Chondrocyte (in vitro differentiated cells): Measurements from ENCODE around the gene CSNK1A1. TPM values are rescaled to one million over a fixed set of nuclear protein-coding genes. Genes with fewer than 3 reads are reported as not detected.

Experiments used
- DNase-seq: peaks from one replicate; pipeline ENCODE4 v3.0.0; 2021; ENCODE audit warnings: mixed read lengths, low spot score
- H3K27ac Mint-ChIP-seq: one replicate; pipeline ENCODE4 v1.8.0; 2021; ENCODE audit warnings: mild to moderate bottlenecking, moderate library complexity, mixed read lengths; ENCODE audit not compliant: unreplicated experiment
- H3K27me3 Mint-ChIP-seq: 2 replicates; pipeline ENCODE4 v1.8.0; 2021; ENCODE audit warnings: low read depth, mixed read lengths
- H3K36me3 Mint-ChIP-seq: 2 replicates; pipeline ENCODE4 v1.8.0; 2021; ENCODE audit warnings: low read depth, mixed read lengths
- H3K4me1 Mint-ChIP-seq: 2 replicates; pipeline ENCODE4 v1.8.0; 2021; ENCODE audit warnings: low read depth, mild to moderate bottlenecking, mixed read lengths
- H3K4me3 Mint-ChIP-seq: one replicate; pipeline ENCODE4 v1.8.0; 2021; ENCODE audit warnings: mild to moderate bottlenecking, moderate library complexity, mixed read lengths; ENCODE audit not compliant: unreplicated experiment
- H3K9me3 Mint-ChIP-seq: 2 replicates; pipeline ENCODE4 v1.8.0; 2021; ENCODE audit warnings: low read depth, mixed read lengths
- total RNA-seq: library from RNA; stranded (reverse); gene quantifications from 3 replicates; pipeline ENCODE4 v1.2.1, GENCODE V29; 2021
- TF ChIP-seq, protein P1 (sequence below): fragments of 200-600 bp; sonication (generic); IDR thresholded peaks from 2 replicates; pipeline ENCODE4 v1.5.0; 2021; ENCODE audit warnings: antibody characterized with exemption, mild to moderate bottlenecking, moderate library complexity

Gene CSNK1A1
- total RNA-seq, 1 donor from 2014 or later, result 214 TPM

DNA sequence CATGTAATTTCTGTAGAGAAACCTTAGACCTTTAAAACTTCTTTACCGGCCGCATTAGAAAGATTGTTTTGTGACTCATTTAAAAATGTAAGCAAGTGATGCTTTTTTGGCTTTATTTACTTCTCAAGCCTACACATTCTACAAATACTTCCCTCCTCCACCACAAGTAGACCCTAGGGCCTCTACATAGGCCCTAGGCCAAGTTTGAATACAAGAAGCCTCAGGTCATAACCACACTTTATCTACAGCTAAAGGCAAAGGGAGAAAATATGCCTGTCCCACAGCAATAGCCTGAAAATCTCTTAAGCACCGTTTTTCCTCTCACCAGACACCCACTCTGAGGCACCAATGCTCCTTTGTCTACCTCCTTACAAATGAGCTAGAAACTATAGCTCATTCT is 53.9 kb downstream of the CSNK1A1 start:
- H3K27ac Mint-ChIP-seq, result peak overlapping the region; percentile 90
- H3K36me3 Mint-ChIP-seq, result peaks cover 19% of the 10 kb centered on the region
- DNase-seq, result no peak
- no peak overlapping the region for H3K4me3 Mint-ChIP-seq
- TF ChIP-seq, protein P1, sequence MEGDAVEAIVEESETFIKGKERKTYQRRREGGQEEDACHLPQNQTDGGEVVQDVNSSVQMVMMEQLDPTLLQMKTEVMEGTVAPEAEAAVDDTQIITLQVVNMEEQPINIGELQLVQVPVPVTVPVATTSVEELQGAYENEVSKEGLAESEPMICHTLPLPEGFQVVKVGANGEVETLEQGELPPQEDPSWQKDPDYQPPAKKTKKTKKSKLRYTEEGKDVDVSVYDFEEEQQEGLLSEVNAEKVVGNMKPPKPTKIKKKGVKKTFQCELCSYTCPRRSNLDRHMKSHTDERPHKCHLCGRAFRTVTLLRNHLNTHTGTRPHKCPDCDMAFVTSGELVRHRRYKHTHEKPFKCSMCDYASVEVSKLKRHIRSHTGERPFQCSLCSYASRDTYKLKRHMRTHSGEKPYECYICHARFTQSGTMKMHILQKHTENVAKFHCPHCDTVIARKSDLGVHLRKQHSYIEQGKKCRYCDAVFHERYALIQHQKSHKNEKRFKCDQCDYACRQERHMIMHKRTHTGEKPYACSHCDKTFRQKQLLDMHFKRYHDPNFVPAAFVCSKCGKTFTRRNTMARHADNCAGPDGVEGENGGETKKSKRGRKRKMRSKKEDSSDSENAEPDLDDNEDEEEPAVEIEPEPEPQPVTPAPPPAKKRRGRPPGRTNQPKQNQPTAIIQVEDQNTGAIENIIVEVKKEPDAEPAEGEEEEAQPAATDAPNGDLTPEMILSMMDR, result no peak
- no peaks in the 10 kb centered on the region for H3K27me3 Mint-ChIP-seq
- H3K9me3 Mint-ChIP-seq, result no peaks in the 10 kb centered on the region
- H3K4me1 Mint-ChIP-seq, result peaks cover 50% of the 10 kb centered on the region

DNA sequence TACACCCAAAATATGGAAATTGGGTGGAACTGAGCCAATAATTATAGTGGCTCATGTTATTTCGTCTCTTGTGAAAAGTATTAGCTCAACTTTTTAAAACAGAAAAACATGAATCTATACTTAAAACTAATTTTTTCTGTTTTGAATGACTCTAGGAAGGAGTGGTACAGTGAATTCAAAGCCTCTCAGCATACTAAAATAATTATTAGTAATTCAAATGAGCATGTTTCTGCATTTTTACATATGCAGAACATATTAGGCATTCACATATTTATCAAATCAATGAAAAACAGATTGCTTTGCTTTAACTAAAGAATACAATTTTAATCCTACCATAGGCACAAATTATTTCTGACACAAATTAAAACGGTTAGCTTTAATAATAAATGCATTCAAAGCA is 54.3 kb downstream of the CSNK1A1 start:
- no peak for DNase-seq
- Mint-ChIP-seq H3K9me3 (no peaks in the 10 kb centered on the region), H3K27me3 (no peaks in the 10 kb centered on the region), H3K4me1 (peaks cover 52% of the 10 kb centered on the region), H3K4me3 (no peak overlapping the region), H3K27ac (peak overlapping the region; percentile 78), H3K36me3 (peaks cover 19% of the 10 kb centered on the region)
- TF ChIP-seq, protein P1, result no peak

DNA sequence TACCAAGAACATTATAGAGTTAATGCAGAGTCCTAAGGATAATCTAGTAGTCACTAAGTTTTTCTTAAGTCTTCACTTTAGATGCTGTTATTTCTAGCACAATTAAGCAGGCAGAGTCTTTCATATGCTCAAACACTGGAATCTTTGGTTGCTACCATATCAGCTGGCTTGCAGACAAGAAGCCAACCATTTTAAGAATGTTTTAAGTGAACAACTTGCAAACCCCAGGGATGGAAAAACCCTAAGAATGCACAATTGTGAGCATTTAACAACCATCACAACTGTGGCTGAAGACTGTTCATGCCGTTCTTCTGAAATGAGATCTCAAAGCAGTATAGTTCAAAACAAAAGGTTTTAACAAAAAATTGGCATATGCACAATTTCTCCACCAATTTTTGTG is 55.1 kb downstream of the CSNK1A1 start:
- H3K9me3 Mint-ChIP-seq, result no peaks in the 10 kb centered on the region
- H3K36me3 Mint-ChIP-seq, result peaks cover 16% of the 10 kb centered on the region
- peaks cover 53% of the 10 kb centered on the region for H3K4me1 Mint-ChIP-seq
- no peak for DNase-seq
- TF ChIP-seq, protein P1, result no peak
- peak overlapping the region; percentile 78 for H3K27ac Mint-ChIP-seq
- no peaks in the 10 kb centered on the region for H3K27me3 Mint-ChIP-seq
- no peak overlapping the region for H3K4me3 Mint-ChIP-seq

DNA sequence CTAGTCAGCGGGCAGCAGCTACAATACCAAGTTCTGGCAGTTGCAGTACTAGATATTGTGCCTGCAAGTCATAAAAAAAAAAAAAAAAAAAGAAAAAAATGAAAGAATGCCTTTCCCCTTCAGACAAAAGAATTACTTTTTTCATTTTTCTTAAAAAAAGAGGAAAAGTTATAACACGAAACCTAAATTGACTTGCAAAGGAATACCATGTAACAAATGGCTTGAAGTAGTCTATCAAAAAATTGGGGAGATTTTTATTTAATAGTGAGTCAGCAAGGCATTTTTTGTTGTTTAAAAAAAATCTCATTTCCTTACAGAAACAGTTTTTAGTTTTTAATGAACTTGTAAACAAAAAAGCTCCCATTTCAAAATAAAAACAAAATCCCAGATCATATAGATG is 55.6 kb downstream of the CSNK1A1 start:
- peaks cover 53% of the 10 kb centered on the region for H3K4me1 Mint-ChIP-seq

DNA sequence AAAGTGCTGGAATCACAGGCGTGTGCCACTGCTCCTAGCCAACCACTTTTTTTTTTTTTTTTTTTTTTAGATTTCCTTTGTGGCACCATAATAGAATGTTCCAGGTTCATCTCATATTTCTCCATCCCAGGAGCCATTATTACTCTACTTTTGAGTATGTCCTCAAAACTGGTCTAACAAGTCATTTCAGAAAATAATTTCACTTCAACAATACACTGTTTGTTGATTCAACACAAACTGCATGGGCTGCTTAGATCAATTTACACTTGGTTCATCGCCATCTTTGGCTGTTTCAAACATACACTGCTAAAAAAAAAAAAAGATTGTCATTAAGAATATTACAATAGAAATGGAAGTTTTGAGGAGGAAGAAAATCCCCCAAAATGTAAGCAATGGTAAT is 57.9 kb downstream of the CSNK1A1 start:
- DNase-seq, result no peak
- Mint-ChIP-seq H3K27ac (peak overlapping the region; percentile 51), H3K27me3 (no peaks in the 10 kb centered on the region), H3K9me3 (no peaks in the 10 kb centered on the region), H3K4me1 (peaks cover 68% of the 10 kb centered on the region), H3K4me3 (no peak overlapping the region), H3K36me3 (peaks cover 9% of the 10 kb centered on the region)
- TF ChIP-seq, protein P1, result no peak

More for the DNA sequence above, 55.6 kb downstream of the CSNK1A1 start:
- H3K9me3 Mint-ChIP-seq, result no peaks in the 10 kb centered on the region
- no peak overlapping the region for H3K4me3 Mint-ChIP-seq
- no peak for DNase-seq
- peaks cover 11% of the 10 kb centered on the region for H3K36me3 Mint-ChIP-seq
- TF ChIP-seq, protein P1, result no peak
- no peaks in the 10 kb centered on the region for H3K27me3 Mint-ChIP-seq
- no peak overlapping the region for H3K27ac Mint-ChIP-seq
